DND-41 (cell line): ENCODE results near the gene RPS6KC1.

Source experiments
- ATAC-seq: fragments of 200-7000 bp; cut with Tn5 transposase; 3 replicates; pipeline ENCODE4 v1.9.1; 2021; ENCODE audit warnings: low read depth; ENCODE audit not compliant: insufficient read depth
- DNase-seq: peaks from one replicate; pipeline ENCODE4 v3.0.0-alpha.2; 2020
- H2AFZ ChIP-seq: 2 replicates; pipeline ENCODE4 v1.6.0; 2012; ENCODE audit warnings: low read depth, low read length
- H3K27ac ChIP-seq: 2 replicates; pipeline ENCODE4 v1.5.1; 2012; ENCODE audit warnings: low read length, inconsistent platforms
- H3K27me3 ChIP-seq: fragments of 200-600 bp; sonication (generic); 2 replicates; pipeline ENCODE4 v1.6.0; 2012; ENCODE audit warnings: low read length, mild to moderate bottlenecking, inconsistent platforms; ENCODE audit not compliant: insufficient read depth, poor library complexity
- H3K36me3 ChIP-seq: 2 replicates; pipeline ENCODE4 v1.5.1; 2012; ENCODE audit warnings: low read length, inconsistent platforms; ENCODE audit not compliant: insufficient read depth
- H3K4me1 ChIP-seq: 2 replicates; pipeline ENCODE4 v1.5.1; 2012; ENCODE audit warnings: mild to moderate bottlenecking, low read length; ENCODE audit not compliant: insufficient read depth
- H3K4me2 ChIP-seq: 2 replicates; pipeline ENCODE4 v1.6.0; 2012; ENCODE audit warnings: mild to moderate bottlenecking, moderate library complexity, low read length, inconsistent platforms; ENCODE audit not compliant: insufficient read depth
- H3K4me3 ChIP-seq, 2 experiments: fragments of 200-600 bp in 1 of 2; shearing (Covaris generic) in 1 of 2; 2 replicates each; pipeline ENCODE4 v1.5.1; 2012 to 2016; ENCODE audit warnings: inconsistent platforms in 2 of 2, low read length in 2 of 2, mild to moderate bottlenecking in 2 of 2, low read depth in 1 of 2, moderate library complexity in 1 of 2
- H3K79me2 ChIP-seq: 2 replicates; pipeline ENCODE4 v1.6.0; 2012; ENCODE audit warnings: low read length, inconsistent platforms; ENCODE audit not compliant: insufficient read depth
- H3K9ac ChIP-seq: 2 replicates; pipeline ENCODE4 v1.6.0; 2012; ENCODE audit warnings: low read depth, mild to moderate bottlenecking, inconsistent platforms, low read length, moderate library complexity
- H3K9me3 ChIP-seq: 2 replicates; pipeline ENCODE4 v1.5.1; 2012; ENCODE audit warnings: low read length, moderate library complexity, mild to moderate bottlenecking, inconsistent platforms; ENCODE audit not compliant: insufficient read depth, severe bottlenecking
- H4K20me1 ChIP-seq: 2 replicates; pipeline ENCODE4 v1.6.0; 2012; ENCODE audit warnings: low read length; ENCODE audit not compliant: insufficient read depth
- EZH2 ChIP-seq: IDR thresholded peaks from 3 replicates; pipeline ENCODE4 v1.6.1; 2012; ENCODE audit warnings: borderline replicate concordance, low read depth, mild to moderate bottlenecking, moderate library complexity, low read length, inconsistent platforms; ENCODE audit not compliant: severe bottlenecking
- TF ChIP-seq, protein P1 (sequence below): IDR thresholded peaks from 2 replicates; pipeline ENCODE4 v1.5.1; 2012; ENCODE audit warnings: borderline replicate concordance, low read length, moderate library complexity, mild to moderate bottlenecking; ENCODE audit not compliant: poor library complexity, severe bottlenecking; ENCODE audit errors: extremely low read depth

The RPS6KC1 gene

DNA sequence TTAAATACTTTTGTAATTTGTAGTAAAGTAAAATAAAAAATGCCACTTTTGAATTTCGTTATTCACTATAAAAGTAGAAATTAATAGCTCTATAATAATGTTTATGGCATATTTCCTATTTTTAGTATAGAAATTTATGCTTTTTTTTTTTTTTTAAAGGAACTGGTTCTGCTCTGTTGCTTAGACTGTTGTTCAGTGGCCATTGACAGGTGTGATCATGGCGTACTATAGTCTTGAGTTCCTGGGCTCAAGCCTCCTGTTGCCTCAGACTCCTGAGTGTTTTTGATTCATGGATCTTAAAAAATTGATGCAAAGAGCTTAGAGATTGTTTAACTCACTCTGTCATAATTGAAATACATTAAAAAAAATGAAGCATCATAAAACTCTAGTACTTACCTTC lies 53.6 kb downstream of the RPS6KC1 start:
- Histone ChIP-seq H3K4me1 (no peaks in the 10 kb centered on the region), H3K9ac (no peak overlapping the region), H3K79me2 (no peaks in the 10 kb centered on the region), H4K20me1 (no peaks in the 10 kb centered on the region), H3K9me3 (no peaks in the 10 kb centered on the region), H3K4me3 (no peak overlapping the region), H3K27ac (no peak overlapping the region), H3K4me2 (no peak overlapping the region), H2AFZ (no peak overlapping the region), H3K36me3 (peaks cover 7% of the 10 kb centered on the region; the same call in 1 of the 2 replicates), H3K27me3 (no peaks in the 10 kb centered on the region)
- ATAC-seq, result no peak
- no peak for DNase-seq
- TF ChIP-seq, protein P1, sequence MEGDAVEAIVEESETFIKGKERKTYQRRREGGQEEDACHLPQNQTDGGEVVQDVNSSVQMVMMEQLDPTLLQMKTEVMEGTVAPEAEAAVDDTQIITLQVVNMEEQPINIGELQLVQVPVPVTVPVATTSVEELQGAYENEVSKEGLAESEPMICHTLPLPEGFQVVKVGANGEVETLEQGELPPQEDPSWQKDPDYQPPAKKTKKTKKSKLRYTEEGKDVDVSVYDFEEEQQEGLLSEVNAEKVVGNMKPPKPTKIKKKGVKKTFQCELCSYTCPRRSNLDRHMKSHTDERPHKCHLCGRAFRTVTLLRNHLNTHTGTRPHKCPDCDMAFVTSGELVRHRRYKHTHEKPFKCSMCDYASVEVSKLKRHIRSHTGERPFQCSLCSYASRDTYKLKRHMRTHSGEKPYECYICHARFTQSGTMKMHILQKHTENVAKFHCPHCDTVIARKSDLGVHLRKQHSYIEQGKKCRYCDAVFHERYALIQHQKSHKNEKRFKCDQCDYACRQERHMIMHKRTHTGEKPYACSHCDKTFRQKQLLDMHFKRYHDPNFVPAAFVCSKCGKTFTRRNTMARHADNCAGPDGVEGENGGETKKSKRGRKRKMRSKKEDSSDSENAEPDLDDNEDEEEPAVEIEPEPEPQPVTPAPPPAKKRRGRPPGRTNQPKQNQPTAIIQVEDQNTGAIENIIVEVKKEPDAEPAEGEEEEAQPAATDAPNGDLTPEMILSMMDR, result no peak
- TF ChIP-seq EZH2, result no peak

DNA sequence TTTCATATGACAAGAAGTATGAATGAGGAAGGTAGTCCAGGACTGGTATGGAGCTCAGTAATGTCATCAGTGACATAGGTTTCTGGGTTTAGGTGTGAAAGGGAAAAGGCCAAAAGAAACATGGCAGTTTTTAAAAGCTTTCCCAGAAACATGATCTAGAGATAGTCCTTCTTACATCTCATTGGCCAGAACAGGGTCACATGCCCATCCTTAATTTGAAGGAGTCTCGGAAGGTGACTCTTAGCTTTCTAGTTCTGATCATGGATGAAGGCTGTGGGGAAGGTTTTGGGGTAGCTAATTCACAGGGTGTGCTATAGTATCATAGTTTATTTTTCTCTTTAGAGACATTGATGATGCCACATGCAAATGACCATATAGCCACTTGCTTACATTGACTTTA lies 55.3 kb downstream of the RPS6KC1 start:
- H2AFZ ChIP-seq, result no peak overlapping the region
- peaks cover 7% of the 10 kb centered on the region; the same call in 1 of the 2 replicates for H3K36me3 ChIP-seq
- no peak overlapping the region for H3K4me2 ChIP-seq
- H3K9ac ChIP-seq, result no peak overlapping the region
- H3K27ac ChIP-seq, result no peak overlapping the region
- no peak overlapping the region for H3K4me3 ChIP-seq
- ATAC-seq, result no peak
- no peaks in the 10 kb centered on the region for H4K20me1 ChIP-seq
- no peak for DNase-seq
- no peak for TF ChIP-seq EZH2
- TF ChIP-seq, protein P1, result no peak
- no peaks in the 10 kb centered on the region for H3K9me3 ChIP-seq
- no peaks in the 10 kb centered on the region for H3K27me3 ChIP-seq
- no peaks in the 10 kb centered on the region for H3K4me1 ChIP-seq
- H3K79me2 ChIP-seq, result no peaks in the 10 kb centered on the region

DNA sequence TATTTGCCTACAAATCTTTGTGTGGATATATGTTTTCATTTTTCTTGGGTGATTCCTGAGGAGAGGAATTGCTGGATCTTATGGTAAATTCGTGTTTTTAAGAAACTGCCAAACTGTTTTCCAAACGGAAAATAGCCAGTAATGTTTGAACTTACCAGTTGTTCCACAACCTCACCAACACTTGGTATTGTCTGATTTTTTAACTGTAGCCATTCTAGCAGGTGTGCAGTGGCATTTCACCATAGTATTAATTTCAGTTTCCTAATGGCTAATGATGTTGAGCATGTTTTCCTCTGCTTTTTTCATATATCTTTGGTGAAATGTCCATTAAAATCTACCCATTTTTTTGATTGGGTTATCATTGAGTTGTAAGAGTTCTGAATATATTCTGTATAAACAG lies 56.6 kb downstream of the RPS6KC1 start:
- DNase-seq, result no peak
- no peaks in the 10 kb centered on the region for H3K4me1 ChIP-seq
- TF ChIP-seq, protein P1, result no peak
- TF ChIP-seq EZH2, result no peak

More for the DNA sequence above, 56.6 kb downstream of the RPS6KC1 start:
- no peaks in the 10 kb centered on the region for H4K20me1 ChIP-seq
- no peak overlapping the region for H3K9ac ChIP-seq
- no peak overlapping the region for H3K4me2 ChIP-seq
- no peaks in the 10 kb centered on the region for H3K79me2 ChIP-seq
- H3K36me3 ChIP-seq, result peaks cover 7% of the 10 kb centered on the region; the same call in 1 of the 2 replicates
- no peak overlapping the region for H2AFZ ChIP-seq
- no peak overlapping the region for H3K27ac ChIP-seq
- no peak for ATAC-seq
- no peaks in the 10 kb centered on the region for H3K9me3 ChIP-seq
- no peaks in the 10 kb centered on the region for H3K27me3 ChIP-seq
- H3K4me3 ChIP-seq, result no peak overlapping the region
